Activated naive CD8-positive, alpha-beta T cell treated with anti-CD3 and anti-CD28 coated beads for 36 hours (primary cell): ENCODE measurements around the gene EPHB2. TPM values are rescaled to one million over a fixed set of nuclear protein-coding genes. Genes with fewer than 3 reads are reported as not detected.

Source experiments
- DNase-seq: peaks from one replicate; pipeline ENCODE4 v3.0.0; 2021
- H3K27ac Mint-ChIP-seq: one replicate; pipeline ENCODE4 v1.8.0; 2022; ENCODE audit warnings: mild to moderate bottlenecking, moderate library complexity, mixed read lengths
- H3K27me3 Mint-ChIP-seq: one replicate; pipeline ENCODE4 v1.8.0; 2022; ENCODE audit warnings: mild to moderate bottlenecking, mixed read lengths
- H3K36me3 Mint-ChIP-seq: one replicate; pipeline ENCODE4 v1.8.0; 2021; ENCODE audit warnings: mild to moderate bottlenecking, mixed read lengths
- H3K4me1 Mint-ChIP-seq: one replicate; pipeline ENCODE4 v1.8.0; 2021; ENCODE audit warnings: mixed read lengths
- H3K4me3 Mint-ChIP-seq: one replicate; pipeline ENCODE4 v1.8.0; 2022; ENCODE audit warnings: mild to moderate bottlenecking, moderate library complexity, mixed read lengths
- H3K9me3 Mint-ChIP-seq: one replicate; pipeline ENCODE4 v1.8.0; 2022; ENCODE audit warnings: mixed read lengths
- total RNA-seq, 2 experiments: library from RNA; stranded (reverse); gene quantifications; one replicate each; pipeline ENCODE4 v1.2.3, GENCODE V29; 2021

EPHB2 gene
- total RNA-seq, 2 experiments from 2014 or later, result 0.04 TPM; not detected in 1

GRCh38 chr1:22728751-22729399 is 18.2 kb downstream of the EPHB2 start:
- H3K27ac Mint-ChIP-seq, result no peak overlapping the region
- H3K36me3 Mint-ChIP-seq, result no peaks in the 10 kb centered on the region
- no peaks in the 10 kb centered on the region for H3K4me1 Mint-ChIP-seq
- H3K9me3 Mint-ChIP-seq, result no peaks in the 10 kb centered on the region
- no peak overlapping the region for H3K4me3 Mint-ChIP-seq
- no peak for DNase-seq
- peaks cover 19% of the 10 kb centered on the region for H3K27me3 Mint-ChIP-seq

- no peaks in the 10 kb centered on the region for H3K36me3 Mint-ChIP-seq
- DNase-seq, result no peak
- H3K27me3 Mint-ChIP-seq, result peaks cover 19% of the 10 kb centered on the region
- no peak overlapping the region for H3K27ac Mint-ChIP-seq
- H3K9me3 Mint-ChIP-seq, result no peaks in the 10 kb centered on the region
- H3K4me3 Mint-ChIP-seq, result no peak overlapping the region
- H3K4me1 Mint-ChIP-seq, result no peaks in the 10 kb centered on the region
Observed at GRCh38 chr1:22729400-22729773, 18.7 kb downstream of the EPHB2 start.

- H3K4me1 Mint-ChIP-seq, result no peaks in the 10 kb centered on the region
- H3K27ac Mint-ChIP-seq, result no peak overlapping the region
- DNase-seq, result no peak
- no peak overlapping the region for H3K4me3 Mint-ChIP-seq
- no peaks in the 10 kb centered on the region for H3K36me3 Mint-ChIP-seq
- no peaks in the 10 kb centered on the region for H3K9me3 Mint-ChIP-seq
- peaks cover 16% of the 10 kb centered on the region for H3K27me3 Mint-ChIP-seq
Observed at GRCh38 chr1:22729912-22730311, 19.3 kb downstream of the EPHB2 start.

- H3K4me1 Mint-ChIP-seq, result no peaks in the 10 kb centered on the region
- H3K36me3 Mint-ChIP-seq, result no peaks in the 10 kb centered on the region
- H3K27ac Mint-ChIP-seq, result no peak overlapping the region
- no peaks in the 10 kb centered on the region for H3K27me3 Mint-ChIP-seq
- no peak for DNase-seq
- H3K9me3 Mint-ChIP-seq, result no peaks in the 10 kb centered on the region
- no peak overlapping the region for H3K4me3 Mint-ChIP-seq
Observed at GRCh38 chr1:22731924-22732720, 21.5 kb downstream of the EPHB2 start.

- no peaks in the 10 kb centered on the region for H3K4me1 Mint-ChIP-seq
- H3K36me3 Mint-ChIP-seq, result no peaks in the 10 kb centered on the region
- no peaks in the 10 kb centered on the region for H3K27me3 Mint-ChIP-seq
- no peaks in the 10 kb centered on the region for H3K9me3 Mint-ChIP-seq
- no peak overlapping the region for H3K4me3 Mint-ChIP-seq
- no peak overlapping the region for H3K27ac Mint-ChIP-seq
- DNase-seq, result no peak
Observed at GRCh38 chr1:22733643-22734042, 23.0 kb downstream of the EPHB2 start.

GRCh38 chr1:22736501-22737080 is 26.0 kb downstream of the EPHB2 start:
- H3K4me3 Mint-ChIP-seq, result no peak overlapping the region
- DNase-seq, result no peak
- H3K27me3 Mint-ChIP-seq, result peaks cover 15% of the 10 kb centered on the region
- no peaks in the 10 kb centered on the region for H3K4me1 Mint-ChIP-seq
- H3K9me3 Mint-ChIP-seq, result no peaks in the 10 kb centered on the region
- no peak overlapping the region for H3K27ac Mint-ChIP-seq
- no peaks in the 10 kb centered on the region for H3K36me3 Mint-ChIP-seq

GRCh38 chr1:22737374-22738068 is 26.9 kb downstream of the EPHB2 start:
- Mint-ChIP-seq H3K4me3 (no peak overlapping the region), H3K9me3 (no peaks in the 10 kb centered on the region), H3K4me1 (no peaks in the 10 kb centered on the region), H3K27me3 (peaks cover 15% of the 10 kb centered on the region), H3K27ac (no peak overlapping the region), H3K36me3 (no peaks in the 10 kb centered on the region)
- no peak for DNase-seq

GRCh38 chr1:22738069-22738435 is 27.4 kb downstream of the EPHB2 start:
- Mint-ChIP-seq H3K4me3 (no peak overlapping the region), H3K27me3 (peaks cover 15% of the 10 kb centered on the region), H3K4me1 (no peaks in the 10 kb centered on the region), H3K27ac (no peak overlapping the region), H3K36me3 (no peaks in the 10 kb centered on the region), H3K9me3 (no peaks in the 10 kb centered on the region)
- DNase-seq, result no peak

GRCh38 chr1:22738522-22738921 is 27.9 kb downstream of the EPHB2 start:
- no peak for DNase-seq
- no peaks in the 10 kb centered on the region for H3K4me1 Mint-ChIP-seq
- no peaks in the 10 kb centered on the region for H3K36me3 Mint-ChIP-seq
- no peak overlapping the region for H3K4me3 Mint-ChIP-seq
- peaks cover 15% of the 10 kb centered on the region for H3K27me3 Mint-ChIP-seq
- no peaks in the 10 kb centered on the region for H3K9me3 Mint-ChIP-seq
- H3K27ac Mint-ChIP-seq, result no peak overlapping the region

- H3K36me3 Mint-ChIP-seq, result no peaks in the 10 kb centered on the region
- H3K27ac Mint-ChIP-seq, result no peak overlapping the region
- no peak overlapping the region for H3K4me3 Mint-ChIP-seq
- peaks cover 15% of the 10 kb centered on the region for H3K27me3 Mint-ChIP-seq
- H3K9me3 Mint-ChIP-seq, result no peaks in the 10 kb centered on the region
- no peak for DNase-seq
- H3K4me1 Mint-ChIP-seq, result no peaks in the 10 kb centered on the region
Observed at GRCh38 chr1:22739648-22740385, 29.2 kb downstream of the EPHB2 start.

GRCh38 chr1:22741118-22741517 is 30.5 kb downstream of the EPHB2 start:
- no peak for DNase-seq
- H3K4me1 Mint-ChIP-seq, result no peaks in the 10 kb centered on the region
- no peak overlapping the region for H3K4me3 Mint-ChIP-seq
- no peaks in the 10 kb centered on the region for H3K36me3 Mint-ChIP-seq
- no peaks in the 10 kb centered on the region for H3K9me3 Mint-ChIP-seq
- no peak overlapping the region for H3K27ac Mint-ChIP-seq
- H3K27me3 Mint-ChIP-seq, result peaks cover 15% of the 10 kb centered on the region

GRCh38 chr1:22745669-22746585 is 35.3 kb downstream of the EPHB2 start:
- peaks cover 6% of the 10 kb centered on the region for H3K4me1 Mint-ChIP-seq

GRCh38 chr1:22747021-22747734 is 36.5 kb downstream of the EPHB2 start:
- H3K36me3 Mint-ChIP-seq, result no peaks in the 10 kb centered on the region
- no peak for DNase-seq
- peaks cover 6% of the 10 kb centered on the region for H3K4me1 Mint-ChIP-seq
- H3K4me3 Mint-ChIP-seq, result no peak overlapping the region
- no peaks in the 10 kb centered on the region for H3K9me3 Mint-ChIP-seq
- H3K27me3 Mint-ChIP-seq, result no peaks in the 10 kb centered on the region
- no peak overlapping the region for H3K27ac Mint-ChIP-seq

More at GRCh38 chr1:22745669-22746585, 35.3 kb downstream of the EPHB2 start:
- H3K27ac Mint-ChIP-seq, result no peak overlapping the region
- H3K4me3 Mint-ChIP-seq, result no peak overlapping the region
- H3K27me3 Mint-ChIP-seq, result peaks cover 4% of the 10 kb centered on the region
- H3K9me3 Mint-ChIP-seq, result no peaks in the 10 kb centered on the region
- no peaks in the 10 kb centered on the region for H3K36me3 Mint-ChIP-seq
- no peak for DNase-seq
